Neural cell (in vitro differentiated cells): ENCODE measurements around the gene ZNRF4. TPM values are rescaled to one million over a fixed set of nuclear protein-coding genes. Genes with fewer than 3 reads are reported as not detected.

ENCODE experiments used
- H2AFZ ChIP-seq: fragments of 200-600, 300-800 bp; sonication (generic), shearing (Covaris generic); 2 replicates; pipeline ENCODE4 v1.6.0; 2014; ENCODE audit warnings: low read depth, mild to moderate bottlenecking, antibody characterized with exemption, low read length, moderate library complexity
- H3F3A ChIP-seq: fragments of 200-600 bp; shearing (Covaris generic); 2 replicates; pipeline ENCODE4 v1.6.1; 2016; ENCODE audit warnings: mild to moderate bottlenecking, moderate library complexity, mixed read lengths, antibody characterized with exemption, low read length; ENCODE audit not compliant: insufficient read depth, poor library complexity, severe bottlenecking
- H3K27ac ChIP-seq: fragments of 200-600, 300-800 bp; sonication (generic), shearing (Covaris generic); 2 replicates; pipeline ENCODE4 v1.5.1; 2014; ENCODE audit warnings: mild to moderate bottlenecking, low read length, moderate library complexity
- H3K27me3 ChIP-seq: fragments of 300-800, 200-600 bp; sonication (generic), shearing (Covaris generic); 2 replicates; pipeline ENCODE4 v1.6.0; 2014; ENCODE audit warnings: mild to moderate bottlenecking, low read depth, low read length, moderate library complexity; ENCODE audit not compliant: insufficient read depth
- H3K36me3 ChIP-seq: fragments of 300-800, 200-600 bp; sonication (generic), shearing (Covaris generic); 2 replicates; pipeline ENCODE4 v1.5.1; 2014; ENCODE audit warnings: mild to moderate bottlenecking, antibody characterized with exemption, low read length, moderate library complexity; ENCODE audit not compliant: insufficient read depth
- H3K4me2 ChIP-seq: fragments of 300-800, 200-600 bp; sonication (generic), shearing (Covaris generic); 2 replicates; pipeline ENCODE4 v1.6.0; 2014; ENCODE audit warnings: mild to moderate bottlenecking, low read length
- H3K4me3 ChIP-seq: fragments of 300-800, 200-600 bp; sonication (generic), shearing (Covaris generic); 2 replicates; pipeline ENCODE4 v1.5.1; 2014; ENCODE audit warnings: mild to moderate bottlenecking, low read length, moderate library complexity
- H3K79me2 ChIP-seq: fragments of 200-600 bp; shearing (Covaris generic); replicated peaks from 2 replicates; pipeline ENCODE4 v1.6.0; 2014; ENCODE audit warnings: mild to moderate bottlenecking, low read length, moderate library complexity; ENCODE audit not compliant: insufficient read depth
- H3K9ac ChIP-seq: fragments of 300-800, 200-600 bp; sonication (generic), shearing (Covaris generic); 2 replicates; pipeline ENCODE4 v1.6.1; 2016; ENCODE audit warnings: mild to moderate bottlenecking, low read length, mixed read lengths
- H3K9me2 ChIP-seq: fragments of 200-600 bp; shearing (Covaris generic); 2 replicates; pipeline ENCODE4 v1.6.1; 2016; ENCODE audit warnings: mild to moderate bottlenecking, low read length, mixed read lengths; ENCODE audit not compliant: insufficient read depth
- H3K9me3 ChIP-seq: fragments of 200-600, 300-800 bp; sonication (generic), shearing (Covaris generic); 2 replicates; pipeline ENCODE4 v1.6.1; 2016; ENCODE audit warnings: mild to moderate bottlenecking, mixed run types, low read length, moderate library complexity, mixed read lengths
- H4K20me1 ChIP-seq: fragments of 200-600 bp; shearing (Covaris generic); 2 replicates; pipeline ENCODE4 v1.6.1; 2016; ENCODE audit warnings: mild to moderate bottlenecking, mixed run types; ENCODE audit not compliant: insufficient read depth
- EP300 ChIP-seq: fragments of 450-650 bp; conservative IDR thresholded peaks from 2 replicates; pipeline ENCODE4 v1.6.1; 2014; ENCODE audit warnings: antibody characterized with exemption, mild to moderate bottlenecking, moderate library complexity; ENCODE audit not compliant: poor library complexity, severe bottlenecking
- EZH2 ChIP-seq: fragments of 200-600, 300-800 bp; shearing (Covaris generic), sonication (generic); IDR thresholded peaks from 2 replicates; pipeline ENCODE4 v1.6.1; 2014; ENCODE audit warnings: antibody characterized with exemption, low read length, borderline replicate concordance, mild to moderate bottlenecking; ENCODE audit not compliant: insufficient read depth, poor library complexity, severe bottlenecking
- MXI1 ChIP-seq: fragments of 450-650 bp; conservative IDR thresholded peaks from 2 replicates; pipeline ENCODE4 v1.6.1; 2014; ENCODE audit warnings: antibody characterized with exemption, mild to moderate bottlenecking; ENCODE audit not compliant: poor library complexity, severe bottlenecking
- POLR2AphosphoS5 ChIP-seq: IDR thresholded peaks from 2 replicates; pipeline ENCODE4 v1.6.1; 2012
- RAD21 ChIP-seq: fragments of 450-650 bp; conservative IDR thresholded peaks from 2 replicates; pipeline ENCODE4 v1.6.1; 2014; ENCODE audit warnings: antibody characterized with exemption, mild to moderate bottlenecking, moderate library complexity
- SMC3 ChIP-seq: fragments of 450-650 bp; conservative IDR thresholded peaks from 2 replicates; pipeline ENCODE4 v1.6.1; 2014; ENCODE audit warnings: antibody characterized with exemption, mild to moderate bottlenecking, moderate library complexity; ENCODE audit not compliant: poor library complexity
- TAF1 ChIP-seq: IDR thresholded peaks from 2 replicates; pipeline ENCODE4 v1.6.1; 2012; ENCODE audit warnings: low read depth
- polyA plus RNA-seq: library from polyadenylated mRNA; depleted of rRNA; stranded (reverse); fragments of >200 nt; gene quantifications from 2 replicates; pipeline ENCODE4 v1.2.3, GENCODE V29; 2014
- TF ChIP-seq, protein P1 (sequence below): IDR thresholded peaks from 2 replicates; pipeline ENCODE4 v1.6.1; 2012; ENCODE audit warnings: borderline replicate concordance
- TF ChIP-seq, protein P2 (sequence below): fragments of 450-650 bp; IDR thresholded peaks from 2 replicates; pipeline ENCODE4 v1.5.1; 2014; ENCODE audit warnings: antibody characterized with exemption, mild to moderate bottlenecking, moderate library complexity; ENCODE audit not compliant: poor library complexity, severe bottlenecking

Gene ZNRF4
- polyA plus RNA-seq, 1 donor from 2014 or later = not detected

DNA sequence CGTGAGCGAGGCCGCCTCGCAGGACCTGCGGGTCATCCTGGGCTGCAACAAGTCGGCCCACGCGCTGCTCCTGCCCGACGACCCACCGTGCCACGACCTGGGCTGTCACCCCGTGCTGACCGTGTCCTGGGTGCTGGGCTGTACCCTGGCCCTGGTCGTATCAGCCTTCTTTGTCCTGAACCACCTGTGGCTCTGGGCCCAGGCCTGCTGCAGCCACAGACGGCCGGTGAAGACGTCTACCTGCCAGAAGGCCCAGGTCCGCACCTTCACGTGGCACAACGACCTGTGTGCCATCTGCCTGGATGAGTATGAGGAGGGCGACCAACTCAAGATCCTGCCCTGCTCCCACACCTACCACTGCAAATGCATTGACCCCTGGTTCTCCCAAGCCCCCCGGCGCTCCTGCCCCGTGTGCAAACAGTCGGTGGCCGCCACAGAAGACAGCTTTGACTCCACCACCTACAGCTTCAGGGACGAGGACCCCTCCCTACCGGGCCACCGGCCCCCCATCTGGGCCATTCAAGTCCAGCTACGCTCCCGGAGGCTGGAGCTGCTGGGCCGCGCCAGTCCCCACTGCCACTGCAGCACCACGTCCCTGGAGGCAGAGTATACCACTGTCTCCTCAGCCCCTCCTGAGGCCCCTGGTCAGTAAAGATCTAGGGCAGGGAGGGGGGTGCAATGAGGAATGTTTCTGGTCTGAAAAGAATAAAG is 1.1 kb downstream of the ZNRF4 start:
- Histone ChIP-seq H3K27ac (no peak overlapping the region), H3K9ac (no peak overlapping the region), H3K9me3 (no peaks in the 10 kb centered on the region), H3K79me2 (no peaks in the 10 kb centered on the region), H2AFZ (no peak overlapping the region), H3F3A (no peaks in the 10 kb centered on the region), H3K36me3 (no peaks in the 10 kb centered on the region), H4K20me1 (no peaks in the 10 kb centered on the region), H3K27me3 (no peaks in the 10 kb centered on the region), H3K9me2 (no peaks in the 10 kb centered on the region), H3K4me3 (no peak overlapping the region), H3K4me2 (no peak overlapping the region)
- TF ChIP-seq POLR2AphosphoS5 (no peak), TAF1 (no peak), EP300 (no peak), MXI1 (no peak), EZH2 (no peak), SMC3 (no peak), RAD21 (no peak)
- TF ChIP-seq, protein P1, sequence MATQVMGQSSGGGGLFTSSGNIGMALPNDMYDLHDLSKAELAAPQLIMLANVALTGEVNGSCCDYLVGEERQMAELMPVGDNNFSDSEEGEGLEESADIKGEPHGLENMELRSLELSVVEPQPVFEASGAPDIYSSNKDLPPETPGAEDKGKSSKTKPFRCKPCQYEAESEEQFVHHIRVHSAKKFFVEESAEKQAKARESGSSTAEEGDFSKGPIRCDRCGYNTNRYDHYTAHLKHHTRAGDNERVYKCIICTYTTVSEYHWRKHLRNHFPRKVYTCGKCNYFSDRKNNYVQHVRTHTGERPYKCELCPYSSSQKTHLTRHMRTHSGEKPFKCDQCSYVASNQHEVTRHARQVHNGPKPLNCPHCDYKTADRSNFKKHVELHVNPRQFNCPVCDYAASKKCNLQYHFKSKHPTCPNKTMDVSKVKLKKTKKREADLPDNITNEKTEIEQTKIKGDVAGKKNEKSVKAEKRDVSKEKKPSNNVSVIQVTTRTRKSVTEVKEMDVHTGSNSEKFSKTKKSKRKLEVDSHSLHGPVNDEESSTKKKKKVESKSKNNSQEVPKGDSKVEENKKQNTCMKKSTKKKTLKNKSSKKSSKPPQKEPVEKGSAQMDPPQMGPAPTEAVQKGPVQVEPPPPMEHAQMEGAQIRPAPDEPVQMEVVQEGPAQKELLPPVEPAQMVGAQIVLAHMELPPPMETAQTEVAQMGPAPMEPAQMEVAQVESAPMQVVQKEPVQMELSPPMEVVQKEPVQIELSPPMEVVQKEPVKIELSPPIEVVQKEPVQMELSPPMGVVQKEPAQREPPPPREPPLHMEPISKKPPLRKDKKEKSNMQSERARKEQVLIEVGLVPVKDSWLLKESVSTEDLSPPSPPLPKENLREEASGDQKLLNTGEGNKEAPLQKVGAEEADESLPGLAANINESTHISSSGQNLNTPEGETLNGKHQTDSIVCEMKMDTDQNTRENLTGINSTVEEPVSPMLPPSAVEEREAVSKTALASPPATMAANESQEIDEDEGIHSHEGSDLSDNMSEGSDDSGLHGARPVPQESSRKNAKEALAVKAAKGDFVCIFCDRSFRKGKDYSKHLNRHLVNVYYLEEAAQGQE = no peak
- TF ChIP-seq, protein P2, sequence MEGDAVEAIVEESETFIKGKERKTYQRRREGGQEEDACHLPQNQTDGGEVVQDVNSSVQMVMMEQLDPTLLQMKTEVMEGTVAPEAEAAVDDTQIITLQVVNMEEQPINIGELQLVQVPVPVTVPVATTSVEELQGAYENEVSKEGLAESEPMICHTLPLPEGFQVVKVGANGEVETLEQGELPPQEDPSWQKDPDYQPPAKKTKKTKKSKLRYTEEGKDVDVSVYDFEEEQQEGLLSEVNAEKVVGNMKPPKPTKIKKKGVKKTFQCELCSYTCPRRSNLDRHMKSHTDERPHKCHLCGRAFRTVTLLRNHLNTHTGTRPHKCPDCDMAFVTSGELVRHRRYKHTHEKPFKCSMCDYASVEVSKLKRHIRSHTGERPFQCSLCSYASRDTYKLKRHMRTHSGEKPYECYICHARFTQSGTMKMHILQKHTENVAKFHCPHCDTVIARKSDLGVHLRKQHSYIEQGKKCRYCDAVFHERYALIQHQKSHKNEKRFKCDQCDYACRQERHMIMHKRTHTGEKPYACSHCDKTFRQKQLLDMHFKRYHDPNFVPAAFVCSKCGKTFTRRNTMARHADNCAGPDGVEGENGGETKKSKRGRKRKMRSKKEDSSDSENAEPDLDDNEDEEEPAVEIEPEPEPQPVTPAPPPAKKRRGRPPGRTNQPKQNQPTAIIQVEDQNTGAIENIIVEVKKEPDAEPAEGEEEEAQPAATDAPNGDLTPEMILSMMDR = no peak

DNA sequence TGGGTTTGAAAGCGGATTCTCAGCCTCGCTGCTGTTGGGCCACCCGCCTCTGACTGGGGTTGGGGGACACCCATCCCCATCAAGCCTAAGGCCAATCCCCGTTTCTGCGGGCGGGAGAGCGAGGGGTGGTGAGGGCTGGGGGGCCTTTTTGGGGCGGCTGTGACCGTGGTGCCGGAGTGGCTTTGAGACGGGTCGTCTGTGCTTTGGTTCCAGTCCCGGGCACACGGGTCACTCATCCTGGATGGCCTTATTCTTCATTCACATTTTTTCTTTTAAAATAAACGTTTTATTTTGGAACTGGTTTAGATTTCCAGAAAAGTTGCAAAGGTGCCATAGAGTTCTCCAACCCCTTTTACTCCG is 1.6 kb downstream of the ZNRF4 start:
- no peaks in the 10 kb centered on the region for H3K27me3 ChIP-seq
- H3K4me3 ChIP-seq = no peak overlapping the region
- no peak for TF ChIP-seq EP300
- TF ChIP-seq TAF1 = no peak
- TF ChIP-seq POLR2AphosphoS5 = no peak
- TF ChIP-seq SMC3 = no peak
- no peak for TF ChIP-seq RAD21
- TF ChIP-seq MXI1 = no peak
- TF ChIP-seq, protein P1 = no peak
- TF ChIP-seq, protein P2 = no peak
- no peak for TF ChIP-seq EZH2
- no peaks in the 10 kb centered on the region for H3K9me3 ChIP-seq
- no peak overlapping the region for H3K9ac ChIP-seq
- no peak overlapping the region for H3K27ac ChIP-seq
- no peaks in the 10 kb centered on the region for H3K36me3 ChIP-seq
- no peaks in the 10 kb centered on the region for H3F3A ChIP-seq
- H3K4me2 ChIP-seq = no peak overlapping the region
- no peaks in the 10 kb centered on the region for H4K20me1 ChIP-seq
- no peak overlapping the region for H2AFZ ChIP-seq
- no peaks in the 10 kb centered on the region for H3K79me2 ChIP-seq
- H3K9me2 ChIP-seq = no peaks in the 10 kb centered on the region
